RWPE2 (cell line): ENCODE data around the gene CASP2.
A peak's percentile ranks its signal among the peaks of the same experiment; 100 is the strongest.

ENCODE experiments used
- ATAC-seq: fragments of 200-7000 bp; cut with Tn5 transposase; 3 replicates; pipeline ENCODE4 v1.9.1; 2021; ENCODE audit warnings: low read depth
- DNase-seq: peaks from one replicate; pipeline ENCODE4 v3.0.0-alpha.2; 2020; ENCODE audit warnings: low spot score
- H3K27ac ChIP-seq: fragments of 450-650 bp; 2 replicates; pipeline ENCODE4 v1.5.1; 2017; ENCODE audit warnings: mild to moderate bottlenecking; ENCODE audit not compliant: poor library complexity, severe bottlenecking
- H3K27me3 ChIP-seq: fragments of 250-450 bp; sonication (Bioruptor Pico); 2 replicates; pipeline ENCODE4 v1.5.1; 2021; ENCODE audit warnings: mild to moderate bottlenecking, moderate library complexity; ENCODE audit not compliant: insufficient read depth, poor library complexity, severe bottlenecking
- H3K36me3 ChIP-seq: fragments of 250-450 bp; sonication (Bioruptor Pico); 2 replicates; pipeline ENCODE4 v1.5.1; 2020; ENCODE audit warnings: low read depth, mild to moderate bottlenecking, moderate library complexity
- H3K4me1 ChIP-seq: fragments of 250-450 bp; sonication (Bioruptor Pico); 2 replicates; pipeline ENCODE4 v1.5.1; 2021; ENCODE audit warnings: mild to moderate bottlenecking, moderate library complexity; ENCODE audit not compliant: insufficient read depth, poor library complexity, severe bottlenecking
- H3K4me3 ChIP-seq: fragments of 250-450 bp; sonication (Bioruptor Pico); 2 replicates; pipeline ENCODE4 v1.5.1; 2021; ENCODE audit warnings: mild to moderate bottlenecking, moderate library complexity; ENCODE audit not compliant: severe bottlenecking
- H3K9me3 ChIP-seq: fragments of 250-450 bp; sonication (Bioruptor Pico); 2 replicates; pipeline ENCODE4 v1.5.1; 2021; ENCODE audit warnings: mild to moderate bottlenecking, moderate library complexity; ENCODE audit not compliant: severe bottlenecking
- CTCF ChIP-seq: fragments of 450-650 bp; IDR thresholded peaks from one replicate; pipeline ENCODE4 v1.5.1; 2017; ENCODE audit warnings: mild to moderate bottlenecking, moderate library complexity; ENCODE audit not compliant: poor library complexity, severe bottlenecking

CASP2 gene

GRCh38 chr7:143271240-143271639 is 16.9 kb upstream of the CASP2 start:
- no peak overlapping the region for H3K4me3 ChIP-seq
- DNase-seq (no peak), ATAC-seq (no peak)
- H3K27me3 ChIP-seq = no peaks in the 10 kb centered on the region
- no peak overlapping the region for H3K27ac ChIP-seq
- H3K36me3 ChIP-seq = peaks cover 24% of the 10 kb centered on the region
- TF ChIP-seq CTCF = no peak
- no peaks in the 10 kb centered on the region for H3K9me3 ChIP-seq
- H3K4me1 ChIP-seq = no peaks in the 10 kb centered on the region

DNA sequence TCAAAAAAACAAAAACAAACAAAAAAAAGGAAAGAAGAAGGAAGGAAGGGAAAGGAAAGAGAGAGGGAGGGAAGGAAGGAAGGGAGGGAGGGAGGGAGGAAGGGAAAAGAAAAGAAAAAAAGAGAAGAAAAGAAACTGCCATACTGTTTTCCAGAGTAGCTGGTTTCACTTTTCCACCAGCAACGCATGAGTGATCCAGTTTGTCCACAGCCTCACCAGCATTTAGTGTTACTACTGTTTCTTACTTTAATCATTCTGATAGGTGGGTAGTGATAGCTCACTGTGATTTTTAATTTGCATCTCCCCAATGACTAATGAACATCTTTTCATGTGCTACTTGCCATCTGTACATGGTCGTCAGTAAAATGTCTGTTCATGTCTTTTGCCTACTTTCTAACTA is 15.3 kb upstream of the CASP2 start:
- H3K27me3 ChIP-seq = no peaks in the 10 kb centered on the region
- H3K9me3 ChIP-seq = no peaks in the 10 kb centered on the region
- no peak for ATAC-seq
- no peak overlapping the region for H3K27ac ChIP-seq
- no peak for DNase-seq
- peaks cover 12% of the 10 kb centered on the region; the same call in 1 of the 2 replicates for H3K36me3 ChIP-seq
- TF ChIP-seq CTCF = no peak
- no peak overlapping the region for H3K4me3 ChIP-seq
- no peaks in the 10 kb centered on the region for H3K4me1 ChIP-seq

DNA sequence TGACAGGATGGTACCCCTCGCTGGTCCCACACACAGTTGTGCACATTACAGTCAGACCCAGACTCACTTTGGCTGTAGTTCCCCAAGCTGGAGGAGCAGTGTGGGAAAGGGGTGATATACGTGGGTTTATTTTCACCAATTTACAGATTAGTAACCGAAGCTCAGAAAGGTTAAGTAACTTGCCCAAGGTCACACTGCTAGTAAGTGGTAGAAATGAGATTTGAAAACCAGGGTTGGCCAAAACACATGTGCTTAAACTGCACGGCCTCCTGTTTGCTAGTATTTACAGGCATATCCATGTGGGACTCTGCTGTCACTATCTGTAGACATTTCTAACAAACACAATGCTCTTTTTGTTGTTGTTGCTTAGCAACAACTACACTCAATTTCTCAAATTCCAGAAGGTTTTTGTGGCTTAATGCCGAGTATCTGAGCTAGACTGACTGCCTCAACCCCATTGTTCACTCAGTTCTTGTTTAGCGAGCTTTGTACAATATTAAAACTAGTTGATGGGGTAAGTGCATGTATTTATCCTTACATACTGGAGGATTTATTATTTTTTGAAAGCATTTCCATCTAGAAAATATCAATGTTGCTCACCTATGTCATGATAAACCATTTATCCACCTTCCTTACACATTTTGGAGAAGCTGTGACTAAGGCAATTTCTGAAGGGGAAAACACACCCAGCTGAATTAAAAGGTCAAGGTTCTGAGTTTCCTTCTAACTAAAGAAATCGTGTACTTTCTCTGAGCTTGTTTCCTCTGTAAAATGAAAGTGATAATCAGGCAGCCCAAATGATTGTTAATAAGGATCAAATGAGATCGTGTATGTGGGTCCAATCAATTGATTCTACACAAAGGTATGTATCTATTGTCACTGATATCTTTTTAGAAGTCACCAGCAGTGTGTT is 8.7 kb upstream of the CASP2 start:
- Histone ChIP-seq H3K4me1 (peaks cover 8% of the 10 kb centered on the region), H3K4me3 (no peak overlapping the region), H3K27ac (peak overlapping the region; percentile 29), H3K36me3 (no peaks in the 10 kb centered on the region), H3K27me3 (no peaks in the 10 kb centered on the region), H3K9me3 (no peaks in the 10 kb centered on the region)
- no peak for TF ChIP-seq CTCF
- DNase-seq (no peak), ATAC-seq (peak; percentile 74)

GRCh38 chr7:143280160-143280559 is 8.0 kb upstream of the CASP2 start:
- Histone ChIP-seq H3K9me3 (no peaks in the 10 kb centered on the region), H3K36me3 (no peaks in the 10 kb centered on the region), H3K27ac (peak overlapping the region; percentile 29), H3K27me3 (no peaks in the 10 kb centered on the region), H3K4me1 (peaks cover 8% of the 10 kb centered on the region), H3K4me3 (no peak overlapping the region)
- DNase-seq = no peak
- no peak for ATAC-seq
- TF ChIP-seq CTCF = no peak

- Histone ChIP-seq H3K4me3 (no peak overlapping the region), H3K27me3 (no peaks in the 10 kb centered on the region), H3K4me1 (peaks cover 9% of the 10 kb centered on the region), H3K36me3 (no peaks in the 10 kb centered on the region), H3K9me3 (no peaks in the 10 kb centered on the region), H3K27ac (no peak overlapping the region)
- no peak for TF ChIP-seq CTCF
- no peak for ATAC-seq
- DNase-seq = no peak
Measured at GRCh38 chr7:143280566-143280965, 7.6 kb upstream of the CASP2 start.
